Heart right ventricle (tissue), 16 donors: ENCODE results near the gene ZCCHC24. TPM values are rescaled to one million over a fixed set of nuclear protein-coding genes. Genes with fewer than 3 reads are reported as not detected.

Experiments used
- ATAC-seq, 8 donors: fragments of 200-7000 bp; cut with Tn5 transposase; one replicate each; pipeline ENCODE4 v1.9.1; 2020; ENCODE audit warnings: mild to moderate bottlenecking in 8 of 8, moderate library complexity in 8 of 8, moderate number of reproducible peaks in 1 of 8
- DNase-seq, 2 donors: peaks; one replicate each; pipeline ENCODE4 v3.0.0-alpha.2; 2020
- H3K27ac ChIP-seq, 10 donors: fragments of 200-600 bp; sonication (generic) in 2 of 10; one replicate each; pipeline versions ENCODE4 v1.5.0 to v1.8.0; 2020 to 2022; ENCODE audit warnings: mild to moderate bottlenecking in 3 of 10
- H3K27me3 ChIP-seq, 7 donors: fragments of 200-600 bp; one replicate each; pipeline ENCODE4 v1.8.0; 2021 to 2022; ENCODE audit warnings: mild to moderate bottlenecking in 2 of 7
- H3K36me3 ChIP-seq, 9 donors: fragments of 200-600 bp; sonication (generic) in 1 of 9; one replicate each; pipeline versions ENCODE4 v1.5.0 to v1.8.0; 2020 to 2022; ENCODE audit warnings: mild to moderate bottlenecking in 2 of 9
- H3K4me1 ChIP-seq, 9 donors: fragments of 200-600 bp; sonication (generic) in 1 of 9; one replicate each; pipeline versions ENCODE4 v1.5.0 to v1.8.0; 2020 to 2022; ENCODE audit warnings: mild to moderate bottlenecking in 4 of 9
- H3K4me3 ChIP-seq, 10 donors: fragments of 200-600 bp; sonication (generic) in 2 of 10; one replicate each; pipeline versions ENCODE4 v1.5.0 to v1.8.0; 2020 to 2022; ENCODE audit warnings: mild to moderate bottlenecking in 7 of 10, moderate library complexity in 2 of 10
- H3K9me3 ChIP-seq, 11 donors: fragments of 200-600 bp in 10 of 11; sonication (generic) in 2 of 11; one replicate each; pipeline versions ENCODE4 v1.5.0 to v1.8.0; 2013 to 2022; ENCODE audit warnings: mild to moderate bottlenecking in 2 of 11, control low read depth in 1 of 11, moderate library complexity in 1 of 11
- CTCF ChIP-seq, 9 donors: fragments of 200-600 bp; sonication (generic) in 2 of 9; IDR thresholded peaks; one replicate each; pipeline versions ENCODE4 v1.5.0 to v1.8.0; 2021 to 2022; ENCODE audit warnings: antibody characterized with exemption in 9 of 9, mild to moderate bottlenecking in 5 of 9, moderate library complexity in 1 of 9
- whole genome bisulfite sequencing, 2 donors: extraction: QIAGEN DNeasy Blood & Tissue Kit; methylation state at CpG; one replicate each; pipeline ENCODE4 v1.1.7; 2013; ENCODE audit warnings: inconsistent platforms in 1 of 2; 5-methylcytosine and 5-hydroxymethylcytosine counted together
- intact Hi-C, 10 donors: fragments of 100-400 bp; cut with DNase I; formaldehyde crosslinking; loops; one replicate each; pipeline versions ENCODE4 v1.11.1 to v1.14.2; 2022
- polyA plus RNA-seq, 2 donors: library from polyadenylated mRNA; stranded (reverse); fragments of 200-250 nt; gene quantifications; one replicate each; pipeline ENCODE4 v1.2.3, GENCODE V29; 2013
- total RNA-seq, 10 donors: library from RNA; stranded (reverse); fragmentation: NEBNext Ultra II Directional in 3 of 10; extraction: Animal tissue kit (Norgen Biotek cat#: 25700) in 3 of 10; gene quantifications; one replicate each; pipeline versions ENCODE4 v1.2.1 to v1.2.4, GENCODE V29; 2021 to 2023
- donor health status: Arrhythmogenic right ventricular cardiomyopathy.
- donor health status: ischemic (EF 13 %, LVEDD 7.1; RV severe dilation, severe dysfunction).
- donor health status: healthy with polysubstance abuse.
- donor health status: DM: no; HTN: yes; CAD: no.
- donor health status: DM: no; HTN: no; CAD: no.
- donor health status: ischemic (EF 25% LVEDD 6.9; RV normal size, moderate dysfunction).
- donor health status: ischemic (EF 25% LVEDD 5.7; RV mildly dilated, moderate dysfunction).
- donor health status: healthy.
- donor health status: DM: yes; HTN: yes; CAD: no.
- donor health status: Ischemic cardiomyopathy.
- donor health status: ischemic (EF 35%, LVEDD 5.7; RV mildly dilated, moderate dysfunction).
- donor health status: nonischemic (EF 11% LVEDD 7.7; RV severe dilation, severe dysfunction).
- donor health status: DM: yes; HTN: yes; CAD: no.
- donor health status: PGD.
- donor health status: ischemic (EF 29% LVEDD 5.4; RV normal size, mild dysfunction).
- donor health status: nonischemic (EF 23%, LVEDD 6.1; RV moderate dilation, normal function).

The ZCCHC24 gene
- total and polyA plus RNA-seq, 12 donors = 19.3 to 59.0 (median 45.9) TPM

- 75 to 82% methylated on average over 3 of the region's 3 CpGs for whole genome bisulfite sequencing, 2 donors
- DNase-seq (no peak), ATAC-seq (no peak)
- peak overlapping the region in 1 of 10 donors; percentile 2 for H3K4me3 ChIP-seq
- H3K4me1 ChIP-seq = peaks cover 33 to 99% (median 95%) of the 10 kb centered on the region in 9 donors
- no peaks in the 10 kb centered on the region for H3K9me3 ChIP-seq
- no peak for TF ChIP-seq CTCF (IDR thresholded peaks at IDR 0.05)
- peak overlapping the region in 6 of 10 donors; percentile 12 to 94 (median 68) for H3K27ac ChIP-seq
- intact Hi-C loops = no loop called here
- H3K27me3 ChIP-seq = no peaks in the 10 kb centered on the region
- H3K36me3 ChIP-seq = peaks cover 0 to 42% (median 0%) of the 10 kb centered on the region in 9 donors
Measured at GRCh38 chr10:79438699-79439085, 6.7 kb downstream of the ZCCHC24 start.

- Histone ChIP-seq H3K4me1 (peaks cover 34 to 99% (median 95%) of the 10 kb centered on the region in 9 donors), H3K36me3 (peaks cover 0 to 46% (median 0%) of the 10 kb centered on the region in 9 donors), H3K27me3 (no peaks in the 10 kb centered on the region), H3K4me3 (peak overlapping the region in 1 of 10 donors; percentile 2), H3K27ac (peak overlapping the region in 8 of 10 donors; percentile 5 to 94 (median 46)), H3K9me3 (no peaks in the 10 kb centered on the region)
- 61 to 63% methylated on average over 16 of the region's 16 CpGs for WGBS, 2 donors
- ATAC-seq (no peak), DNase-seq (no peak)
- peak in 6 of 9 donors; percentile 22 to 45 (median 32) for TF ChIP-seq CTCF (IDR thresholded peaks at IDR 0.05)
- intact Hi-C loops = no loop called here
Measured at GRCh38 chr10:79438021-79438698, 7.3 kb downstream of the ZCCHC24 start.

- H3K4me3 ChIP-seq = no peak overlapping the region
- intact Hi-C loops = no loop called here
Measured at GRCh38 chr10:79437111-79437814, 8.2 kb downstream of the ZCCHC24 start.

GRCh38 chr10:79436850-79437103, 8.6 kb downstream of the ZCCHC24 start:
- Histone ChIP-seq H3K4me3 (no peak overlapping the region), H3K36me3 (peaks cover 0 to 42% (median 3%) of the 10 kb centered on the region in 9 donors), H3K4me1 (peaks cover 33 to 99% (median 95%) of the 10 kb centered on the region in 9 donors), H3K9me3 (no peaks in the 10 kb centered on the region), H3K27me3 (no peaks in the 10 kb centered on the region), H3K27ac (peak overlapping the region in 8 of 10 donors; percentile 82 to 94 (median 91))
- WGBS, 2 donors = 37 to 52% methylated on average over 2 of the region's 2 CpGs
- no peak for TF ChIP-seq CTCF (IDR thresholded peaks at IDR 0.05)
- ATAC-seq (no peak), DNase-seq (no peak)
- intact Hi-C loops = no loop called here

More at GRCh38 chr10:79437111-79437814, 8.2 kb downstream of the ZCCHC24 start:
- no peak for DNase-seq
- ATAC-seq = no peak
- TF ChIP-seq CTCF (IDR thresholded peaks at IDR 0.05) = no peak
- Histone ChIP-seq H3K36me3 (peaks cover 0 to 41% (median 0%) of the 10 kb centered on the region in 9 donors), H3K9me3 (no peaks in the 10 kb centered on the region), H3K27ac (peak overlapping the region in 8 of 10 donors; percentile 5 to 94 (median 88)), H3K4me1 (peaks cover 32 to 99% (median 95%) of the 10 kb centered on the region in 9 donors), H3K27me3 (no peaks in the 10 kb centered on the region)
- WGBS, 2 donors = 92% methylated on average over 12 of the region's 12 CpGs
